ENCODE measurements around the gene LRP2.

DNA sequence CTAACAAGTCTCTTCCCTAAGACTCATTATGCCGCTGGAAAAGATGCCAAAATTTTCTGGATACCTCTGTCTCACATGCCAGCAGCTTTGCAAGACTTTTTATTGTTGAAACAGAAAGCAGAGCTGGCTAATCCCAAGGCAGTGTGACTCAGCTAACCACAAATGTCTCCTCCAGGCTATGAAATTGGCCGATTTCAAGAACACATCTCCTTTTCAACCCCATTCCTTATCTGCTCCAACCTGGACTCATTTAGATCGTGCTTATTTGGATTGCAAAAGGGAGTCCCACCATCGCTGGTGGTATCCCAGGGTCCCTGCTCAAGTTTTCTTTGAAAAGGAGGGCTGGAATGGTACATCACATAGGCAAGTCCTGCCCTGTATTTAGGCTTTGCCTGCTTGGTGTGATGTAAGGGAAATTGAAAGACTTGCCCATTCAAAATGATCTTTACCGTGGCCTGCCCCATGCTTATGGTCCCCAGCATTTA is 266.7 kb downstream of the LRP2 start:
- TF ChIP-seq, protein P1, sequence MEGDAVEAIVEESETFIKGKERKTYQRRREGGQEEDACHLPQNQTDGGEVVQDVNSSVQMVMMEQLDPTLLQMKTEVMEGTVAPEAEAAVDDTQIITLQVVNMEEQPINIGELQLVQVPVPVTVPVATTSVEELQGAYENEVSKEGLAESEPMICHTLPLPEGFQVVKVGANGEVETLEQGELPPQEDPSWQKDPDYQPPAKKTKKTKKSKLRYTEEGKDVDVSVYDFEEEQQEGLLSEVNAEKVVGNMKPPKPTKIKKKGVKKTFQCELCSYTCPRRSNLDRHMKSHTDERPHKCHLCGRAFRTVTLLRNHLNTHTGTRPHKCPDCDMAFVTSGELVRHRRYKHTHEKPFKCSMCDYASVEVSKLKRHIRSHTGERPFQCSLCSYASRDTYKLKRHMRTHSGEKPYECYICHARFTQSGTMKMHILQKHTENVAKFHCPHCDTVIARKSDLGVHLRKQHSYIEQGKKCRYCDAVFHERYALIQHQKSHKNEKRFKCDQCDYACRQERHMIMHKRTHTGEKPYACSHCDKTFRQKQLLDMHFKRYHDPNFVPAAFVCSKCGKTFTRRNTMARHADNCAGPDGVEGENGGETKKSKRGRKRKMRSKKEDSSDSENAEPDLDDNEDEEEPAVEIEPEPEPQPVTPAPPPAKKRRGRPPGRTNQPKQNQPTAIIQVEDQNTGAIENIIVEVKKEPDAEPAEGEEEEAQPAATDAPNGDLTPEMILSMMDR (IDR thresholded peaks at IDR 0.05) = no peak
- TF ChIP-seq ZFX (IDR thresholded peaks at IDR 0.05; ENCODE audit: borderline replicate concordance) = no peak

All from 22Rv1 (cell line).